GM12875 (cell line): Measurements from ENCODE around the gene TNS1.

Source experiments
- H3K4me3 ChIP-seq: one replicate; pipeline ENCODE4 v1.5.1; 2011; ENCODE audit warnings: low read depth, low read length, control low read depth
- TF ChIP-seq, protein P1 (sequence below): IDR thresholded peaks from 2 replicates; pipeline ENCODE4 v1.5.1; 2011; ENCODE audit warnings: low read depth, mild to moderate bottlenecking, control low read depth, inconsistent platforms, low read length, moderate library complexity, borderline replicate concordance; ENCODE audit not compliant: insufficient read depth

Gene TNS1

DNA sequence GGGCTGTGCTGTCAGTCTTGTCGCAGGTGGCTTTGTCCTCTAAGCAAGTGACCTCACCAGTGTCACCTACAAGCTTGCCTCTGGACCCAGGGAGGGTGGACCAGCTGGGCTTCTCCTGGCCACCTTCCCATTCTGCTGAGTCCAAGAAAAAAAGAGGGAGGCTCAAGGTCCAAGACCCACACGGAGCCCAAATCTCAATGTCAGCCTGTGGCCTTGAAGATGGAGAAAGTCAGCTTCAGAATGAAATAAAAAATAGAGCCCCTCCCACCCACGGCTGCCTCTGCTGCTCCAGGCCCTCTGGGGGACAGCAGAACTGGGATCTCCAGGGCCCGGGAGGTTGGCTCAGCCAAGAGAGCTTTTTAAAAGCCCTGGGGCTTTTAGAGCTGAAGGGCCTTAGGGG is 145.9 kb downstream of the TNS1 start:
- no peak overlapping the region for H3K4me3 ChIP-seq
- TF ChIP-seq, protein P1, sequence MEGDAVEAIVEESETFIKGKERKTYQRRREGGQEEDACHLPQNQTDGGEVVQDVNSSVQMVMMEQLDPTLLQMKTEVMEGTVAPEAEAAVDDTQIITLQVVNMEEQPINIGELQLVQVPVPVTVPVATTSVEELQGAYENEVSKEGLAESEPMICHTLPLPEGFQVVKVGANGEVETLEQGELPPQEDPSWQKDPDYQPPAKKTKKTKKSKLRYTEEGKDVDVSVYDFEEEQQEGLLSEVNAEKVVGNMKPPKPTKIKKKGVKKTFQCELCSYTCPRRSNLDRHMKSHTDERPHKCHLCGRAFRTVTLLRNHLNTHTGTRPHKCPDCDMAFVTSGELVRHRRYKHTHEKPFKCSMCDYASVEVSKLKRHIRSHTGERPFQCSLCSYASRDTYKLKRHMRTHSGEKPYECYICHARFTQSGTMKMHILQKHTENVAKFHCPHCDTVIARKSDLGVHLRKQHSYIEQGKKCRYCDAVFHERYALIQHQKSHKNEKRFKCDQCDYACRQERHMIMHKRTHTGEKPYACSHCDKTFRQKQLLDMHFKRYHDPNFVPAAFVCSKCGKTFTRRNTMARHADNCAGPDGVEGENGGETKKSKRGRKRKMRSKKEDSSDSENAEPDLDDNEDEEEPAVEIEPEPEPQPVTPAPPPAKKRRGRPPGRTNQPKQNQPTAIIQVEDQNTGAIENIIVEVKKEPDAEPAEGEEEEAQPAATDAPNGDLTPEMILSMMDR = no peak

DNA sequence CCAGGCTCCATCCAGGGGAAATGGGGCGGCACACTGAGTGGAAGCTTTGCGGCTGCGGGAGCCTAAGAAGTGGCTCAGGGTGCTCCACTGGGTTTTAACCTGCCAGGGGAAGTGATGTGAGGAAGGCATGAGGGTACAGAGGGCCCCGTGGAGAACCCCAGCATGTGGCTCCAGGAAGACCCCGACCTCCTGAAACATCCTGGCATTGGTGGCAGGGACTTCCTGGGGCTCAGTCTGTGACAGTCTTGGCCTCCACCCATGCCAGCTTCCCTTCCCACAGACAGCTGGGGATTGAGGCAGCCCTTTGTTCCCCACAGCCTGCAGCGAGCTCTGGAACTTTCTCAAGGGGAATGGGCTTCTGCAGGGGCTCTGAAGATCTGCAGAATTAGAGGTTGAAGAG is 146.6 kb downstream of the TNS1 start:
- TF ChIP-seq, protein P1 = no peak

DNA sequence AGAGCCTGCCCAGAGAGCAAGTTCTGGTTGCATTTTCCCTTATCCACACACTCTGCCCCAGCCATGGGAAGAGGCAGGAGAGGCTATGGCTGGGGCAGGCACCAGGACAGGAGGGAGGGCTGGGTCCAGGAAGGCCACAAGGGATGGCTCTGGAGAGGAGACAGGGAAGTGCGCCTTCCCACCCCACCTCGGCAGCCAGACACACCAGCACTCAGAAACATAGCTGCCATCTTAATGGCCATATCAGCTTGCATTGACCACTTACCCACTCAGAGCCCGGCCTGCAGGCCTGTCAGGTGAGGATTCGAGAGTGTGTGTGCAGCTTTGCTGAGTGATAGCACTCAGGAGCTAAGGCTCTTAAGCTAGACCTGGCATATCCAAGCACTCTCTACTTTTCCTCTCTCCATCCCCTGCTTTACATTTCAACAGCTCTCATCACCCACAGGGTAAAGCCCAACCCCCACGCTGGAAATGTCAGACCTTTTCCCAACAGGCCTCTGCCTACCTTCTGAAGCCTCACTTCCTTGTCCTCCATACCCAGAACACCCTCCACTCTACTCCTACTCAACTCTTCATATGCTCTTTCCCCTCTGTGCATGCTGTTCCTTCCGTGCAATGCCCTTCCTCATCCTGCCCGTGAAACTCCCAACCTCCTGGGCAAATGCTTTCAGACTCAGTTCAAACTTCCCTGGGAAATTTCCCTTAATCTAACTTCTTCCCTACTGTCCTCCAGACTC is 147.9 kb downstream of the TNS1 start:
- TF ChIP-seq, protein P1 = no peak
- H3K4me3 ChIP-seq = no peak overlapping the region

More for the DNA sequence above, 146.6 kb downstream of the TNS1 start:
- H3K4me3 ChIP-seq = no peak overlapping the region

DNA sequence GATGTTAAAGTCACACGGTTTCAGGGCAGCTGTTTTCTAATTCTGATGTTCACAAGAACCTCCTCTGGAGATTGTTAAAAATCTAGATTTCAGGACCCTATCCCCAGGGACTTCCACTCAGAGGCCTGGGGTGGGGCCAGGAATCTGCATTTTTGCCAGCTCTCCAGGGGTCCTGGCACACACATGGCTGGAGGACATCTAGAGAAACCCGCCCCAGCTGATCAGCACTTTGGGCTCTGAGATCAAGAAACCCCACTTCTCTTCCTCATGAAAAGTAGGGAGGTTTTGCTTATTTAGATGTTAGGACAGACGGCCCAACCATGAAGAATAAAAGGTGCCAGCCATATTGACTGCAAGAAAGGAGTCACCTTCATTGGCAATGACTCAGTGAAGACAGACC is 148.8 kb downstream of the TNS1 start:
- H3K4me3 ChIP-seq = no peak overlapping the region
- TF ChIP-seq, protein P1 = no peak

DNA sequence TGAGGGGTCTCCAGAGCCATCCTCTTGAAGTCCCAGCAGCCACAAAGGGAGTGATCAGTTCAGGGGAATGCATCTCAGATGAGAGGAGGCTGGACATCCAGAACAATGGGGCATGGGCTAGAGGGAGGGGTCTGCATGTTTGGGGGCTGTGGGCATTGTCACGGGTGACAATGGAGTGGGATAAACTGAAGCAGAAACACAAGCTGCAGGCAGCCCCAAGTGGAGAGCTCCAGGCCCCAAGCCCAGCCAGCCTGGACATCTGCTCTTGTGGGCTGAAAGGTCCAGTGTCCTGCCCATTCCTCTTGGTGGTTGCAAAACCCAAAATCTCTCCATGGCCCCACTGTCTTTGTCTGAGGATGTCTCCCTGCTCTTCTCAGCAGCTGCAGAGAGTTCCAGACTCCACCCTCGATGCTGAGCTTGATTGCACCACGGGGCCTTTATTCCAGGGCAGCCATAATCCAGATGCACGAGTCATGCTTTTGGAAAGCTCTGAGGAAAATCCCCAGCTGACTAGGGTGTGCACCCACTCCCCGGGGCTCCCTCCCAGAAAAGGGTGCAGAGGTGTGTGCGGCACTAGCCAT is 149.4 kb downstream of the TNS1 start:
- H3K4me3 ChIP-seq = no peak overlapping the region
- TF ChIP-seq, protein P1 = no peak

GRCh38 chr2:217852555-217853211 is 150.1 kb downstream of the TNS1 start:
- TF ChIP-seq, protein P1 = no peak

More at GRCh38 chr2:217852555-217853211, 150.1 kb downstream of the TNS1 start:
- H3K4me3 ChIP-seq = no peak overlapping the region
